Fibroblast of villous mesenchyme (primary cell): ENCODE data around the gene PRKAG1. TPM values are rescaled to one million over a fixed set of nuclear protein-coding genes. Genes with fewer than 3 reads are reported as not detected.

Experiments
- DNase-seq: peaks from one replicate; pipeline ENCODE4 v3.0.0-alpha.2; 2010; ENCODE audit warnings: low read depth
- H3K4me3 ChIP-seq: 2 replicates; pipeline ENCODE4 v1.5.1; 2011; ENCODE audit warnings: low read depth, mild to moderate bottlenecking, low read length
- CTCF ChIP-seq: IDR thresholded peaks from 2 replicates; pipeline ENCODE4 v1.5.1; 2012; ENCODE audit warnings: low read depth, mild to moderate bottlenecking, low read length; ENCODE audit not compliant: insufficient read depth
- total RNA-seq: library from RNA; depleted of rRNA; stranded (reverse); fragments of >200 nt; gene quantifications from 2 replicates; pipeline ENCODE4 v1.2.3, GENCODE V29; 2012

Gene PRKAG1
- total RNA-seq, 1 donor: 62.2 TPM

DNA sequence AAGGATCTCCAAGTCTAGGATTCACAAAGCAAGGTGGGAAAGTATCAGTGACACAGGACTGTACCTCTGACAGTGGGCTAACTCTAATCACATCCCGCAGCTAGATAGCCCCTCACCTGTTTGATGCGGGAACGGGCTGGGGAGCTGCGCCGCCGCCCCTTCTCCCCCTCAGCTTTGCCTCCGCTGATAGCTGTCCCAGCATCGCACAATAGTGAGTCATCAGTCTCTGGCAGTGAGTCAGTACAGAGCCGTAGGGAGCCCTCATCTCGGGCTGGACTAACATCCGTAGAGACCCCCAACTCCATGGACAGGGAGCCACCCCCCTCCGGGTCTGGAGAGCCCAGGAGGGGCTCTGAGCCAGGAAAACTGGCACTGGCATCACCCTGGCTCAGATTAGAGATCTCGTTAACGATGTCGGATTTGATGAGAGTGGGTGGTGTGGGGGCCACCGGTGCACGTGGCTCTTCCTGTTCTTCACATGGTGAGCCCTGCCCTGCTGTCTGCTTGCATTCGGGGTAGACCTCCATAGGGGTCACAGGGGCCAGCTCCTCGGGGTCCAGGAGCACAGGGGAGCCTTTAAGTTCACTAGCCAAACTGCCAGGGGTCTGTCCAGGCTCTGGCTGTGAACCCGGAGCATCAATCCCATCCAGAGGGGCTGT, 31.1 kb upstream of the PRKAG1 start:
- TF ChIP-seq CTCF: no peak
- peak; percentile 47 for DNase-seq
- H3K4me3 ChIP-seq: no peak overlapping the region

DNA sequence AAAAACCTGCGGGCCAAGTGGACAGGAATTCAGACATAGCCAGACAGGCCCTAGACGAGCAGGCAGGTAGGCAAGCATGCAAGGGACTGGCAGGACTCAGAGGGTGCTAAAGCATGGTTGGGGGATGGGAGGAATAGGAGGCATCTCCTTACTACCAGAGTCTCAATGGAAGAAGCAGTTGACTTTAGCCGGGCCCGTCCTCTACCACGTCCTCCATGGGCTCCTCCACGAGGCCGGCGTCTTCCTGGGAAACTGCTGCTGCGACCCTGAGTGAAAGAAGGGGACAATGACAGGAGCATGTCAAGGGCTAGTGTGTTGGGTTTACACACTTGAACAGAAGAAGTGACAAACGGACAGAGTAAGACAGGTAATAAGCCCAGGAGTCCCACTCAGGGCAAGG, 30.4 kb upstream of the PRKAG1 start:
- H3K4me3 ChIP-seq: no peak overlapping the region
- TF ChIP-seq CTCF: no peak
- DNase-seq: no peak

GRCh38 chr12:49046129-49046895, 27.7 kb upstream of the PRKAG1 start:
- H3K4me3 ChIP-seq: no peak overlapping the region
- no peak for TF ChIP-seq CTCF
- no peak for DNase-seq

DNA sequence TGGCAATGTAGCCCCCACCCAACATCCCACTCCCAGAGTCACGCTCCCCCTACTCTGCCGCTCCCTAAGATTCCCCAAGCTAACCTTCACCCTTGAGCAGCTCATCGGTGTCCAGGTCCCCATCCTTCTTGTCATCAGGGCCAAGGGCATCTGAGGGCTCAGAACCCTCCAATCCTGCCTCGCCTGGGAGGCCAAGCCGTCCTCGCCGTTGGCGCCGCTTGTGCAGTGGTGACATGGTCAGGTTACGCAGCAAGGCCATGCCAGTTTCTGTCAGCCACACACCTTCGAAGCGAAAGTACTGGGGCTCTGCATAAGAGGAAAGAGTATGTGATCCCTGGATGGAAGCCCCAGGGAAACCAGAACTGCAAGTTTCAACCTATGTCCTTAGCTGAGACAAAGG, 26.1 kb upstream of the PRKAG1 start:
- no peak overlapping the region for H3K4me3 ChIP-seq
- no peak for TF ChIP-seq CTCF
- no peak for DNase-seq

- peak; percentile 51 for DNase-seq
- peak; percentile 79 for TF ChIP-seq CTCF
- no peak overlapping the region for H3K4me3 ChIP-seq
Observed at GRCh38 chr12:49043856-49044258, 25.3 kb upstream of the PRKAG1 start.

GRCh38 chr12:49043241-49043640, 24.7 kb upstream of the PRKAG1 start:
- no peak for TF ChIP-seq CTCF
- no peak for DNase-seq
- H3K4me3 ChIP-seq: no peak overlapping the region
